ENCODE data around the gene ARHGEF3.

Gene ARHGEF3

DNA sequence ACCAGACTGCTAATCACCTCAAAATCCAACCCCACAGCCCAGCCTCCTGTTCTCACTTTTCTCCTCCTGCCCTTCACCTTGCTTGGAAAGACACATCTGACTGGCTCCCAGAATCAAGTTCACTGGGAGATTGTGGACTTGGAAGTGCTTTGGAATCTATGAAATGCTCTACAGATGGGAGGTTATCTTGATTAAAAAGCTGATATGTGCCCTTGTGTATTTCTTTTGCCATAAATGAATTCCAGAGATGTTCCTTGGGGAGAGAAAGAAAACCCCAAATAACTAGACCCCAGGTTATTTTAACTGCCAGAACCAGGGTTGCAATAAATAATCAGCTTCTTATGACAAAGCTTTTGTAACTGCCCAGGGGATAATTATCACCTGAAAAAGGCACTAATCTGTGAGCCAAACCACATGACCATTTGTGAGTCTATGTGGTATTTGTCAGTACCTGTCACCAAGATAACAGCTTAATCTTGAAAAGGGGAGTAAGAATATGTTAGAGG lies 21.7 kb upstream of the ARHGEF3 start:
- no peak for DNase-seq (ENCODE audit: low spot score)

DNA sequence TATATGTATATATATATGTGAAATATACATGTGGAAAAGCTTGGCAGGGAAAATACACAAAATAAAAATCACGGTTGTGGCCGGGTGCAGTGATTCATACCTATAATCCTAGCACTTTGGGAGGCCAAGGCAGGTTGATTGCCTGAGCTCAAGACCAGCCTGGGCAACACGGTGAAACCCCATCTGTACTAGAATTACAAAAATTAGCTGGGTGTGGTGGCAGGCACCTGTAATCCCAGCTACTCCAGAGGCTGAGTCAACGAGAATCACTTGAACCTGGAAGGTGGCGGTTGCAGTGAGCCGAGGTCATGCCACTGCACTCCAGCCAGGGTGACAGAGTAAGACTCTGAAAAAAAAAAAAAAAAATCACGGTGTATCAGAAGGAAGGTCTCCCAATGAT lies 20.8 kb upstream of the ARHGEF3 start:
- DNase-seq (ENCODE audit: low spot score), result no peak

DNA sequence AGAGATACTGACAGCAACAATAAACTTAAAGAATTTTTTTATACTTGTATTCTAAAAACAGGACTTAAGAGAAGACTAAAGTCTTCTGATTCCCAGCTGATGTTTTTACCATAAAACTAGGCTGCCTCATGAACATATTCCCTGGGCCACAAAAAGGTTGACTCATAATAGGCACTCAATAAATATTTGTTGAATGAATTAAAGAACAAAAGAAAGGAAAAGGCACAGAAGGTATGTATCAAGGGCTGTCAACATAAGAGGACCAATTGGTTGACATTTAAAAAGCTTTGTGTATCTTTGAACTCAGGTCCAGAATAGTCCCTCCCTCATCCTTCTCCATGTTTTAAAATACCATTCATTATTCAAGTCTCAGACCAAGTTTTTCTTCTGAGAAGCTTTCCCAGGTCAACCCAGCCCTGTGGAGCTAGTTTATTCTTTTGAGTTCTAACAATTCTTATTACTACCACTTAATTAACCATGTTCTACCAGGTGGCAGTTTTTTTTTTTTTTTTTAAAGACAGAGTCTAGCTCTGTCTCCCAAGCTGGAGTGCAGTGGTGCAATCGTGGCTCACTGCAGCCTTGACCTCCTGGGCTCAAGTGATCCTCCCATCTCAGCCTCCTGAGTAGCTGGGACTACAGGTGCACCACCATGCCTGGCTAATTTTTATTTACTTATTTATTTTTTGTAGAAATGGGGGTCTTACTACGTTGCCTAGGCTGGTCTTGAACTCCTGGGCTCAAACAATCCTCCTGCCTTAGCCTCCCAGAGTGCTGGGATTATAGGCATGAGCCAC lies 17.5 kb upstream of the ARHGEF3 start:
- no peak for DNase-seq (ENCODE audit: low spot score)

DNA sequence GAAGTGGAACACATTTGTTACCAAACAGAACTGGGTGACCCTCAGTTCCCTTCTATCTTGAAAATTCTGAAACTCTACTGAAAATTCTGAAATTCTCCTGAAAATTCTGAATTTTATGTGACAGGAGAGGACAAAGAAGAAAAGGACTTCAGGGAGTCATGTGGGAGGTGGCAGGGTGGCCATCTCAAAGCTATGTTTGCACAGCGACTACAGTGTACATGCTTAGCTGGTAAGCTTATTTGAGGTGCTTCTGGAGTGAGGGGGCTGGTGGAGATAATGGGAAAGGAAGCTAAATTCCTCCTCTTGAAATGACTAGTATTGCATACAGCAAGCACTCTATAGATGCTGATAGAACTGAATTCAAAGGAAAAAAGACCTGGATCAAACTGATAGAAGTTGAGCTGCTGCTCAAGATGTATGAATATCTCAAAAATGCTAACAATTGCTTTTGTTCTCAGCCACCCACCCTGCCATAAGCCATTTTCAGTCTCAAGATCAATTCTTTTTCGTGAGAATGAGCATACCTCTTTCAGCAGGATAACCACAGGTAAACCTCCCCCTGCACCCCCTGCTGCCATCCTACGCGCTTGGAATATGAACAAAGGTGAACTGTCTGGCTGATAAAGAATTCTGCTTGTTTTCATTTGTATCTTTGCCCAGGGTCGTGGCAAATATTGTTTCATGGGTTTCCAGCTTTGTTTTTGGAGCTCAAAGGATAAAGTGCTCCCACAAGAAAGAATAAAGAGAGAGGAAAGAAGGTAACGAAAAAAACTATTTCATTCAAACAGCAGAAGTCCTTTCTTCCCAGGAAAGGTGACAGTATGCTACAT lies 16.6 kb upstream of the ARHGEF3 start:
- no peak for DNase-seq (ENCODE audit: low spot score)

DNA sequence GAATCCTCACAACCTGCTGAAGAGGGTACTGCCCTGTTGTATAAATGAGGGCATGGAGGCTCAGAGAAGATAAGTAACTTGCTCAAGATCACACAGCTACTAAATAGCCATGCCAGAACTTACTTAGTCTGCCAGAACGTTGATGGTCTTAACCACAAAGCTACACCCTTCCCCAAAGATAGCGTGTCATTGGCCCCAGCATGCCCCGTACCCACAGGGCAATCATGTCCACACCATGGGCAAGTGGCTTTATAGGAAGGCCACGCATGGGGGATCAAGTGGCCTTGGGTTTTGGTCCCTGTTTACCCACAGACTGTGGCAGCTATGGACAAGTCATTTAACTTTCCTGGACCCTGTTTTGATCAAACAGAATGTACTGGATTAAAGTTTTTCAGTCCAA lies 15.9 kb upstream of the ARHGEF3 start:
- DNase-seq (ENCODE audit: low spot score), result no peak

DNA sequence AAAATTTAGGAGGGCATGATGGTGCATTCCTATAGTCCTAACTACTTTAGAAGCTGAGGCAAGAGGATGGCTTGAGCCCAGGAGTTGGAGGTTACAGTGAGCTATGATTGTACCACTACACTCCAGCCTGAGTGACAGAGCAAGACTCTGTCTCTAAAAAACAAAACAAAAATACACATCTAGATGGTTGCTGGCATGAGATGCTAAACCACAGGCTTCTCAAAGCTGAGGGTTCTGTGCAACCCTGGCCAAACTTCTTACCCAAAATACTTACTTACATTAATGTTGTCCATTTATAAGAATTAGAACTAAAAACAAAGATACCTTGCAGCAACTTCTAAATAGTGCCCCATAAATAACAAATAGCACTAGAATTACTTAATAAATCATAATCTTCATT lies 14.3 kb upstream of the ARHGEF3 start:
- no peak for DNase-seq (ENCODE audit: low spot score)

DNA sequence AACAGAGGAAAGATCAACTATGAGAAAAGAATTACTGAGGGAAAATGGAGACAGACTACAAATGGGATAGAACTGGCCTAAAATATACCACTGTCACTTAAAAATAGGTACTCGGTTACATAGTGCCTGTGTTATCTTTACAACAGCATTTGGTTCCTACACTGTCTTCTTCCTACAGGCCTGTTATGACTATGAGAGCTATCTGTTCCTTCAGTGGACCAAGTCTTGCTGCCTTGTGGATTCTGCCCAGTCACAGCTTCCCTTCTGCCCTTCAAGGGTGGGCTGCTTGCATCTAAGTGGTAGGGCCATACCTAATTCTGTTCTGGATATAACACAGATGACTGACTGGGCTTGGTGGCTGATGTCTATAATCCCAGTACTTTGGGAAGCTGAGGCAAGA lies 13.8 kb upstream of the ARHGEF3 start:
- no peak for DNase-seq (ENCODE audit: low spot score)

DNA sequence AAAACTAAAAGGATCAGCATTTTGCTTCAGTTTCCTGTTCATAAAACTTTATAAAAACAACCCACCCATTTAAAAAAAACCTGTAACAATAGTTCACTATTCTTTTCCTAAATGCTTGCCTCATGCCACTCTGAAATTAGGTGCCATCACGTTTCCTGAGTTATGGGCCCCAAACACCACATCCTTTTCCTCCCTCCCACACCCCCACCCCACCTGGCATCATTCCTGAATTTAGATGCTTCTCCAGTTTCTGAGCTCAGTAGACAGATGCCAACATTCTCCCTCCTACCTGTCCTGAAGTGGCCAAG lies 11.9 kb upstream of the ARHGEF3 start:
- no peak for DNase-seq (ENCODE audit: low spot score)

DNA sequence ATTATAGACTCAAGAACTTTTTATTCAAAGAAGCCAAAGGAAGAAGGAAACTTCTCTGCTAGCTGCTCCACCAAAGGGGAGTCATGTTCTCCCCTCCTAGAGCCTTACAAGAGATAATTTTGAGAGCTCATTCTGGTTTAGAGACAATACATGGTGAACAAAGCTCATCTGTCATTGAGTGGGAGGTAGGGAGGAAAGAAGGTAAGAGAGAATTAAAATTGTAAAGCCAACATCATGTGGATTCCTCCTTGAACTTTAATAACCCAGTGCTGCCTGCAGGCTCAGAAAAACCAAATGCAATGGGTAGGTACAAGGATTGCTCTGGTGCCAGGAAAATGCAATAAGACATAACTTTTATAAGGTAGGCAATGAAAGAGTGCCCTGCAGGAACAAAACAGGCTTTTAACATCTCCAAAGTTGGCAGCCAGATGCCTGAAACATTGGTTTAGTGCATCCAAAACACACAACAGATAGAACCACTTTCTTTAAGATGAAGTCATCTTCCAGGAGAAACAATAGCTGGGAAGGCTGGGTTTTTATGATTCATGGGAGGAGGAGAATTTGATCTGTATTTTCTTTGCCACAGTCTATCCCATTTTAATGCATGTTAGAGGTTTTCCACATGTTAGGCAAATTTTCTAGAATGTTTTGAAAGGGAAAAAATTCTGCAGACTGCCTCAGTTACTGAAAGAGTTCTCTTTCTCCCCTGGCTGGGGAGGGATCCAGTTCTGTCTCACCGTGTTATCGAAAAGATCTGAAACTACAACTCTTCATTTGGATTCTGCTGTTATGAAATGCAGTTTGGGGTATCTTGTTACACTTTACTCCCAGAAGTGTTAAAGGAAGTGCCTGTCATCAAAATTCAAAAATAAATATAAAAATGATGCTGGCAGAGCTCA lies 11.3 kb upstream of the ARHGEF3 start:
- DNase-seq (ENCODE audit: low spot score), result peak; percentile 13

DNA sequence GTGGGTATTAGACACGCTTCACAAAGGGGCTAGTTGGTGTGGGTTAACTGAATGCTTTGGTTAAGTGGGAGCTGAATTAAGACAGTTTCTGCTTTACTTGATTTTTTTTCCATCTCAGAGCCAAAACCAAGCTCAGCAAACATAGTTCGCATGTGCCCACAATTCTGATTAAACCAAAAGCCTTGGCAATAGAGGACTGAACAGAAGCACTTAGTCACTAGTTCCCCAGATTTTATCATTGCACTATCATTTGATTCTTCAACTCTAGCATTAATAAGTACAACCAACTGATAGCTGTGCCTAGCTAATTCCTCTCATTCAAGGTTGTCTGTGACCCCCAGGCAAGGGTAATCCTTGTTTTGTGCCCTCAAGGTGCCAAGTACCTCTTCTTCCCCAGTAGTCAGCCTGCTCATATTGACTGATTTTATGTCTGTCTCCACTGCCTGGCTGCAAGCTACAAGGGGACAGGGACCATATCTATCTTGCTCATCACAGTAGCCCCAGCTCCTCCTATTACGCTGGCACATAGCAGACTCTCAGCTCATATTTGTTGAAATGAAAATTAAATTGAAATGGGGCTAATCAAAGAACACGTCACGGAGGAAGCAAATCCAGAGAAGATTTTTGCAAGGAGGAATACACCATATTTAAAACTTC lies 9.9 kb upstream of the ARHGEF3 start:
- no peak for DNase-seq (ENCODE audit: low spot score)

DNA sequence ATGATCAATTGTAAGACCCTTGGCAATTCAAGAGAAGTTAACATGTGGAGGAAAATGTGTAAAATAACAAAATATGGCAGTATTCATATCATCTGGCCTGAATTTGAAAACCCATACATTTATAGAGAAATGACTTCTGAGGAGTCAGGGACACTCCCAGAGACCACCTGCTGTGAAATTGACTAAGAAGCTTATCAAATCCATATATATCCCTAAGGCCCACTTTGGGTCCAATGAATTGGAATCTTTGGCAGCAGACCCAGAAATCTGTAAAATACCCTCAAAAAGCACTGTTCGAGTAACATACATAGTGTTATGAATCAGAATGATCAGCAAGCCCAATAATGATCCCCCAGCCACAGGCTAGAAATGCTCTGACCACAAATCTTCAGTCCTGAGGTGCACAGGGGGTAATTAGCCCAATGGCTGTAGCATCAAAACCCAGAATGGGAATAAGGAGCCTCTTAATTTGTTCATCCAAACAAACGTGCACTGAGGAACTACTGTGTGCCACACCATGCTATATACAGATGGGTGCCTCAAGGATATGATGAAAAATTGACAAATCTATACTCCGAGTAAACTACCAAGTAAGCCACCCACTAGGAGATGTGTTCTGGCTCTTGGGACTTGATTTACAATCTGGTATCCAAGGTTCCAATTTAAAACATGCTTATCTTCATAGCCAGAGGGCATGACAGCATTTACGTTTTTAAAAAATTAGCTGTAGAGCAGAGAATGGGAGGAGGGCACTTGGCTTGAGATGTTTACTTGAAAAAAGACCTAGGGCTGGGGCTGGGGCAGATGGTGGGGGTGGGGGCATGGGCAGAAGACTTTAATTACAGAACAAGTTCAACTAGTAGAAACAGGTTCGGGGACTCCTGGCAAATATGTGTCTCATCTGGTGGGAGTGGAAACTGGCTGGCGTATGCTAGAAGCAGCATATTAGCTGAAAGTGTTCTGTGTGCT lies 9.1 kb upstream of the ARHGEF3 start:
- DNase-seq (ENCODE audit: low spot score), result no peak

DNA sequence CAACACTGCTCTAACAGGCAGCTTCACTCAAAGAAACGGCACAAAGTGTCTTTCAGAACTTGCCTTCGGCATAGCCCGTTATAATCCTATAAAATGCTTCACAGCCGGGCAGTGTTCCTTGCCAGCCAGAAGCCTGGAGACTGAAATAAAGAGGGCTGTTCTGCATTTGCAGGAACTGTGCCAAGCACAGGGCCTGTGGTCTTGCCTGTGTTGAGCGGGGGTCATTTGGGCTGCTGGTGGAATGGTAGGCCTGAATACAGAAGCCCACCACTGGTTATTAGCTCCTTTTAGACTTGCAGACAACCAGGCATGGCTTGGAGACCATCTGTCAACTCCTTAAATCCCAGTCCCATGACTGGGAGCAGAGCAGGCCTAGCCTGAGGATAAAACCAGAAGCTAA lies 4.7 kb upstream of the ARHGEF3 start:
- DNase-seq (ENCODE audit: low spot score), result no peak

DNA sequence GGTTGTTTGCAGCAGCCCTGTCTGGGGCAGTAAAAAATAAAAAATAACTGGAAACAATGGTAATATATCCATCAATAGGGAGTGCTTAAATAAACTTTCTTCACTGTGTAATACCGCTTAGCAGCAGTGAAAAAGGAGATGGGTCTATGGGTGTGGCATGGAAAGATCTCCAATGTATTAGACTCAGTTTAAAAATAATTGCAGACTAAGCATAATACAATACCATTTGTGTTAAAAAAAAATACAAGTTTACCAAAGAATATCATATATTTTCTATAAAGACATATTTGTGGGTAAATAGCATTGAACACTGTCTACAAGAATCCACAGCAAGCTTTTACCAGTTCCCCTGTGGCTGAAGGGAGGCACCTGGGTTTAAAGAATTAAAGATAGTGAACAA lies 1.0 kb upstream of the ARHGEF3 start:
- DNase-seq (ENCODE audit: low spot score), result no peak

DNA sequence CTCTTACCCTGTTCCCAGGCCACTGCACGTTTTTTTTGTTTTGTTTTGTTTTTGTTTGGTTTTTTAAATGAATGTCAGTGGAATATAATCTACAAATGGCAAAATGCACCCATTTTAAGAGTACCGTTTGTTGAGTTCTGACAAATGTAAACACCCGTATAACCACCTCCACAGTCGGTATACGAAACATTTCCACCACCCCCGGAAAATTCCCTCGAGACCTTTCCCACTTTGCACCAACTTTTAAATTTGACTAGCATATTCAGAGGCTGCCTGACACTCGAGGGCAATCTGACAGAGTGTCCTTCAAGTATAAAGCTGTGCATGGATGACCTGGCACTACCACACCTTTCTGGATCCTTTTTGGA lies 613 bp upstream of the ARHGEF3 start:
- DNase-seq (ENCODE audit: low spot score), result no peak

DNA sequence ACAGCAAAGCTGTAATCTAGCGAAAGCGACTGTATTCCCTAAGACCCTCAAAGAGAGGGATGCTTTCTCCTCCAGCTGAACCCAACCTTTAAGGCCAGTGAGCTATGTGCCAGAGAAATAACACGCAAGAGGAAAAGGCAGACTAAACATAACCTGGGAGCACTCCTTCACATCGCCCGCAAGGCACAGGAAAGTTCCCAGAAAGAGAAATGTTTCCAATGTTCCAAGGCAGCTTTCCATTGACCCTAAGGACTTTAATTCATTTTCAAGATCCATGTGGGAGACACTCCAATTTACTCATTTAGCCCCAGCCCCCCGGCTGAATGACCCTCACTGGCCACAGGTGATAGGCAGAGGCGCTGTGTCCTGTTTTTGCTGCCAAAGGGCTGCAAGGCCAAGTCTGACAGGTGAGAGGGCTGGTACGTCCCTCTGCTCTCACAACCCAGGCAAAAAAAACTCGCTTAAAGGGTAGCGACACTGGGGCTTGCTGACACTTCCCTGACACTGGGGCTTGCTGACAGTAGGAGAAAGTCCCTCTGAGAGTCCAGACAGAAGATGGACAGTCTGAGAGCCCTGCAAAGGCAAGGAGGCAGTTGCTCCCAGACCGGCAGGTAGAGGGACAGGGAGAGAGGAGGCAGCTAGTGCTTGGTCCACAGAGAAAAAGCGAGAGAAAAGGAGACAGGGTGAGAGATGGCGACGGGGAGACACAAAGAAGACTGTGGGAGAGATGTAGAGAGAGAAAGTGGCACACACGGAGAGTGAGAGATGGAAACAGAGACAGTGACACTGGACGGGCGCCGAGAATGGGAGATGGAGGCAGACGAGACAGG lies 702 bp downstream of the ARHGEF3 start:
- DNase-seq (ENCODE audit: low spot score), result no peak

DNA sequence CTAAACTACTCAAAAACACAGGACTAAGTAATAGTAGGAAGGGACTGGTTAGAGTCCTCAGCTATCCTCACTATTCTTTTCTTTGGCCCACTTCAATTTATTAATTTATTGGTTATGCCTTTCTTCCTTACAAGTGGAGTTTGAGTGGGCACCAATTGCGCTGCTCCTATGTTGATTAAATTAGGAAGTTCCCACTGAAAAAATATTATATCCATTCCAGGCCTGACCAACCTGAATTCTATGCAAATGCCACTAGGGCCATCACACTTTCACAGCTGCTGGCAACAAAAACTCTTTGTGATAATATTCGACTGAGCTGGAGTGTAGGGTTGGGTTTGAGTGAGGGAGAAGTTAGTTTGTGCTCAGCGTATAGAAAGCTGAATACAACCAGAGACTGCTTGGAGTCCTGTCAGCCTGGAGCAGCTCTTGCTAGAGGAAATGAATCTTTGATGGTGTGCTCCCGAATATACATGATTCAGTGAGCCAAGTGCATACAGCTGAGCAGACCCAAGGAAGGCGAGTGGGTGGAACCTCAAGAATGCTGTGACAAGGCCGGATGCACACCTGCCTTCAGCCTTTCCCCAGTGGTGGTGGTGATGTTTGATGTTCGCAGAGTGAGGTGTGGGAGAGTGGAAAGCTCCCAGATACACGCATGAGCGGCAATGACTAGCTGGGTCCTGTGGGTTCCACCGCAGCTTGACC lies 1.5 kb downstream of the ARHGEF3 start:
- no peak for DNase-seq (ENCODE audit: low spot score)

DNA sequence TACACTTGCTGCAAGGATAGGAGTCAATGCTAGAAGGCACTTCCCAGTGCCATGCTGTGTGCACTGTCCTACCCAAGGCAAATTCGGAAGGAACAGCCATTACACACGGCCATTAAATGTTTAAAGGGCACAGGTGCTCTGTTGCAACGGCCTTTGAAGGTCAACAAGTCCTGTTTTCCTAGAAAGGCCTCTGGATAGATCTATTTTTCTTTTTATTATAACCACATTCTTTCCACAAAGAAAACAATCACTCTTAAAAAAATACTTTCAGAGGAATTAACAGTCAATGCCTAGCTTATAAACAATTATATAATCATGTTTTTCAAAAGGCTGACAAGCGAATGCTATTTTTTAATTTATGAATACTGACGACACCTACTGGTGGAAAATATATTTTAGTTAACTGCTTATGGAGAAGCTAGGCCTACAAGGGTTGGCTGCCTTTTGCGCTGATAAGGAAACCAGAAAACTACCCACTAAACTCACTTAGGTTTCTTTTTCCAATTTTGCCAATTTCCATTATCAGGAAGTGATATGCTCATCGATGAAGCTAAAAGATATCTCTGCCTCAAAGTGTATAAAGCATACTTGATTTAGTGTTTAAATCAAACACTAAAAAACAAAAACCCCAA lies 2.4 kb downstream of the ARHGEF3 start:
- peak; percentile 45 for DNase-seq (ENCODE audit: low spot score)

DNA sequence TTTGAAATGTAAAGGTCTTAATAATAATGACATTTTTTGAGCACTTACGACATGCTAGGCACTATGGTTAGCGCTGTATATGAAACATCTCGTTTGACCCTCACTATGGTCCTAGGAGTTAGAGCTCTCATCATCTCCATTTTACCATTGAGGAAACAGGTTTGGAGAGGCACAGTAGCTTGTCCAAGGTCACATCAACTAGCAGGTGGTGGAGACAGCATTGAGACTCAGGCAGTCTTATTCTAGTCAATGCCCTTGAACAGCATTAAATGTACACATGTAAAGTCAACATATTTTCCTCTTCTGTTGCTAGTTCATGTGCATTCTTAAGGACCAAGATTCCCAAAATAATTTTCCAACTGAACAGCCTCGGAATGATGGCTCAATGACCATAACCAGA lies 4.8 kb downstream of the ARHGEF3 start:
- DNase-seq (ENCODE audit: low spot score), result no peak

DNA sequence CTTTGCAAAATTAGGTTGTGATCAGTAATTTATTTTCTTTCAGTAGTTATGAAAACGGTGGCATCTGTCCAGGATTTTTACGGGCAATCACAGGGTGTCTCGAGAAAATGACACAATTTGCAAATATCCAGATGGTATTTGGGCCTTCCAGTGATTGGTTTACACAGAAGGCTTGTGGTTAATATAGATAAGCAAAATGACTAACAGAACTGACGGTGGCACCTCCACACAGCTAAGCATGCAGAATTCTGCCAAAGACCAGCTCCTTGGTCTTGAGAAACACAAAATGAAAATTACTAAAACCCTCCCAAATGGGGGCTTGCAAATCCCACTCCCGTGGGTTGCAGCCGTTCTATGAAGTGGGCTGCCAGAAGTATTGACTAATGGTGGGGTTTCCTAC lies 5.5 kb downstream of the ARHGEF3 start:
- DNase-seq (ENCODE audit: low spot score), result peak; percentile 25
